Measurements from ENCODE around the gene SCFD1. TPM values are rescaled to one million over a fixed set of nuclear protein-coding genes. Genes with fewer than 3 reads are reported as not detected.
"Not testable (repeated sequence)": the region's sequence is repeated elsewhere in the genome, so short reads cannot be mapped to it uniquely, and the experiment has no call there.

The SCFD1 gene
- total RNA-seq, 2 donors from 2014 or later: 46.8 to 58.3 TPM

GRCh38 chr14:30603402-30603801 lies 18.7 kb upstream of the SCFD1 start:
- H3K36me3 ChIP-seq: peaks cover 19% of the 10 kb centered on the region
- no peak for TF ChIP-seq CTCF (IDR thresholded peaks at IDR 0.05)
- H3K4me3 ChIP-seq: no peak overlapping the region
- ATAC-seq (ENCODE audit: insufficient number of reproducible peaks, low FRiP score, low read depth): no peak
- no peaks in the 10 kb centered on the region for H3K9me3 ChIP-seq
- no peaks in the 10 kb centered on the region for H3K4me1 ChIP-seq (ENCODE audit: control insufficient read depth in 1 of 2, low read depth in 2 of 2)
- no peaks in the 10 kb centered on the region for H3K27me3 ChIP-seq (replicated peaks; ENCODE audit: insufficient read depth)
- DNase-seq (ENCODE audit: low spot score): no peak
- no peak overlapping the region for H3K27ac ChIP-seq

- H3K27ac ChIP-seq; H3K9me3 ChIP-seq; H3K4me3 ChIP-seq; H3K27me3 ChIP-seq (replicated peaks; ENCODE audit: insufficient read depth); ATAC-seq (ENCODE audit: insufficient number of reproducible peaks, low FRiP score, low read depth); H3K4me1 ChIP-seq (ENCODE audit: control insufficient read depth in 1 of 2, low read depth in 2 of 2); DNase-seq (ENCODE audit: low spot score): not testable (repeated sequence)
- H3K36me3 ChIP-seq: peaks cover 11% of the 10 kb centered on the region
These were observed 17.4 kb upstream of the SCFD1 start for GRCh38 chr14:30604696-30605095.

- TF ChIP-seq CTCF (IDR thresholded peaks at IDR 0.05): no peak
These were observed 14.9 kb upstream of the SCFD1 start for GRCh38 chr14:30607156-30607780.

GRCh38 chr14:30608533-30609006 lies 13.5 kb upstream of the SCFD1 start:
- TF ChIP-seq CTCF (IDR thresholded peaks at IDR 0.05): no peak
- no peaks in the 10 kb centered on the region for H3K27me3 ChIP-seq (replicated peaks; ENCODE audit: insufficient read depth)
- H3K4me1 ChIP-seq (ENCODE audit: control insufficient read depth in 1 of 2, low read depth in 2 of 2): peaks cover 0 to 7% of the 10 kb centered on the region in 2 donors
- H3K9me3 ChIP-seq: no peaks in the 10 kb centered on the region
- no peak for DNase-seq (ENCODE audit: low spot score)
- H3K36me3 ChIP-seq: peaks cover 5% of the 10 kb centered on the region
- H3K27ac ChIP-seq: no peak overlapping the region
- no peak overlapping the region for H3K4me3 ChIP-seq
- no peak for ATAC-seq (ENCODE audit: insufficient number of reproducible peaks, low FRiP score, low read depth)

More at GRCh38 chr14:30607156-30607780, 14.9 kb upstream of the SCFD1 start:
- no peak overlapping the region for H3K4me3 ChIP-seq
- H3K9me3 ChIP-seq: no peaks in the 10 kb centered on the region
- H3K36me3 ChIP-seq: peaks cover 5% of the 10 kb centered on the region
- DNase-seq (ENCODE audit: low spot score) (no peak), ATAC-seq (ENCODE audit: insufficient number of reproducible peaks, low FRiP score, low read depth) (no peak)
- no peaks in the 10 kb centered on the region for H3K27me3 ChIP-seq (replicated peaks; ENCODE audit: insufficient read depth)
- no peak overlapping the region for H3K27ac ChIP-seq
- peaks cover 0 to 7% of the 10 kb centered on the region in 2 donors for H3K4me1 ChIP-seq (ENCODE audit: control insufficient read depth in 1 of 2, low read depth in 2 of 2)

GRCh38 chr14:30610787-30611343 lies 11.3 kb upstream of the SCFD1 start:
- Histone ChIP-seq H3K36me3 (no peaks in the 10 kb centered on the region), H3K27me3 (replicated peaks; ENCODE audit: insufficient read depth) (no peaks in the 10 kb centered on the region), H3K9me3 (no peaks in the 10 kb centered on the region), H3K4me3 (no peak overlapping the region), H3K27ac (no peak overlapping the region), H3K4me1 (ENCODE audit: control insufficient read depth in 1 of 2, low read depth in 2 of 2) (peaks cover 0 to 7% of the 10 kb centered on the region in 2 donors)
- TF ChIP-seq CTCF (IDR thresholded peaks at IDR 0.05): no peak
- no peak for ATAC-seq (ENCODE audit: insufficient number of reproducible peaks, low FRiP score, low read depth)
- DNase-seq (ENCODE audit: low spot score): no peak

All from thoracic aorta (tissue), 2 donors.